Lung (tissue), 12 donors: ENCODE data around the gene OCEL1. TPM values are rescaled to one million over a fixed set of nuclear protein-coding genes. Genes with fewer than 3 reads are reported as not detected.

Experiments
- ATAC-seq: fragments of 200-7000 bp; cut with Tn5 transposase; one replicate; pipeline ENCODE4 v1.9.1; 2020; ENCODE audit warnings: moderate number of reproducible peaks; ENCODE audit not compliant: insufficient read depth, low FRiP score
- DNase-seq, 3 donors: peaks; one replicate each; pipeline ENCODE4 v3.0.0-alpha.2; 2013 to 2017
- H3K27ac ChIP-seq, 2 donors: one replicate each; pipeline ENCODE4 v1.5.1; 2013; ENCODE audit warnings: mild to moderate bottlenecking in 2 of 2, moderate library complexity in 2 of 2, control low read depth in 1 of 2, inconsistent platforms in 1 of 2, low read depth in 1 of 2, low read length in 1 of 2
- H3K27me3 ChIP-seq, 3 donors: one replicate each; pipeline ENCODE4 v1.5.1; 2013; ENCODE audit warnings: low read length in 2 of 3; ENCODE audit not compliant: control insufficient read depth in 3 of 3, insufficient read depth in 3 of 3
- H3K36me3 ChIP-seq, 4 donors: one replicate each; pipeline ENCODE4 v1.5.1; 2013; ENCODE audit warnings: low read length in 4 of 4, mild to moderate bottlenecking in 1 of 4, moderate library complexity in 1 of 4; ENCODE audit not compliant: control insufficient read depth in 4 of 4, insufficient read depth in 4 of 4
- H3K4me1 ChIP-seq, 5 donors: one replicate each; pipeline ENCODE4 v1.5.1; 2013; ENCODE audit warnings: low read length in 5 of 5, mild to moderate bottlenecking in 2 of 5, moderate library complexity in 1 of 5; ENCODE audit not compliant: control insufficient read depth in 5 of 5, insufficient read depth in 5 of 5
- H3K4me3 ChIP-seq: one replicate; pipeline ENCODE4 v1.5.1; 2013; ENCODE audit warnings: mild to moderate bottlenecking, control low read depth, moderate library complexity
- H3K9ac ChIP-seq, 2 donors: one replicate each; pipeline ENCODE4 v1.5.1; 2013; ENCODE audit warnings: low read length in 2 of 2, control low read depth in 1 of 2; ENCODE audit not compliant: insufficient read depth in 1 of 2
- H3K9me3 ChIP-seq, 4 donors: one replicate each; pipeline ENCODE4 v1.5.1; 2013; ENCODE audit warnings: low read length in 3 of 4, mild to moderate bottlenecking in 1 of 4, moderate library complexity in 1 of 4; ENCODE audit not compliant: control insufficient read depth in 4 of 4, insufficient read depth in 3 of 4
- WGBS, 2 donors: extraction: QIAGEN DNeasy Blood & Tissue Kit; methylation state at CpG; one replicate each; pipeline ENCODE4 v1.1.7; 2013; 5-methylcytosine and 5-hydroxymethylcytosine counted together
- polyA plus RNA-seq, 2 donors: library from polyadenylated mRNA; stranded (reverse); fragments of 200-250 nt; gene quantifications; one replicate each; pipeline ENCODE4 v1.2.1, GENCODE V29; 2013
- total RNA-seq, 2 donors: library from RNA; depleted of rRNA in 1 of 2; stranded (reverse); fragments of >200 nt in 1 of 2; gene quantifications; one replicate each; pipeline ENCODE4 v1.2.1, GENCODE V29; 2014 to 2021
- TF ChIP-seq, protein P1 (sequence below): IDR thresholded peaks from 2 replicates; pipeline ENCODE4 v1.5.1; 2012; ENCODE audit warnings: mild to moderate bottlenecking; ENCODE audit errors: control extremely low read depth, extremely low read depth
- donor health status: control.
- donor health status: control.
- donor health status: Bipolar disorder and iron deficiency.
- donor health status: healthy.
- donor health status: DM: yes; HTN: yes; CAD: no.

Gene OCEL1
- total and polyA plus RNA-seq, 4 donors: 9.1 to 39.5 (median 25.3) TPM

DNA sequence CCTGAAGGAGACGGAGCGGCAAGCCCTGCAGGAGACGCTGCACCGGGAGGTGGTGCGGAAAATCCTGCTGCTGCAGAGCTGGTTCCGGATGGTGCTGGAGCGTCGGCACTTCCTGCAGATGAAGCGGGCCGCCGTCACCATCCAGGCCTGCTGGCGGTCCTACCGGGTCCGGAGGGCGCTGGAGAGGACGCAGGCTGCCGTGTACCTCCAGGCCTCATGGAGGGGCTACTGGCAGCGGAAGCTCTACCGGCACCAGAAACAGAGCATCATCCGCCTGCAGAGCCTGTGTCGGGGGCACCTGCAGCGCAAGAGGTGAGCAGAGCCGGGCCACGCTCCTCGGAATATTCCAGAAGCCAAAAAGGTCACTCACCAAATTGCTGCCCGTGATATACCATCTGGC, 33.3 kb upstream of the OCEL1 start:
- no peaks in the 10 kb centered on the region for H3K4me1 ChIP-seq
- no peaks in the 10 kb centered on the region for H3K27me3 ChIP-seq
- H3K27ac ChIP-seq: no peak overlapping the region
- no peak overlapping the region for H3K4me3 ChIP-seq
- WGBS, 2 donors: 98 to 100% methylated on average over 26 of the region's 26 CpGs
- no peak overlapping the region for H3K9ac ChIP-seq
- H3K36me3 ChIP-seq: peaks cover 14 to 72% (median 25%) of the 10 kb centered on the region in 4 donors
- TF ChIP-seq, protein P1, sequence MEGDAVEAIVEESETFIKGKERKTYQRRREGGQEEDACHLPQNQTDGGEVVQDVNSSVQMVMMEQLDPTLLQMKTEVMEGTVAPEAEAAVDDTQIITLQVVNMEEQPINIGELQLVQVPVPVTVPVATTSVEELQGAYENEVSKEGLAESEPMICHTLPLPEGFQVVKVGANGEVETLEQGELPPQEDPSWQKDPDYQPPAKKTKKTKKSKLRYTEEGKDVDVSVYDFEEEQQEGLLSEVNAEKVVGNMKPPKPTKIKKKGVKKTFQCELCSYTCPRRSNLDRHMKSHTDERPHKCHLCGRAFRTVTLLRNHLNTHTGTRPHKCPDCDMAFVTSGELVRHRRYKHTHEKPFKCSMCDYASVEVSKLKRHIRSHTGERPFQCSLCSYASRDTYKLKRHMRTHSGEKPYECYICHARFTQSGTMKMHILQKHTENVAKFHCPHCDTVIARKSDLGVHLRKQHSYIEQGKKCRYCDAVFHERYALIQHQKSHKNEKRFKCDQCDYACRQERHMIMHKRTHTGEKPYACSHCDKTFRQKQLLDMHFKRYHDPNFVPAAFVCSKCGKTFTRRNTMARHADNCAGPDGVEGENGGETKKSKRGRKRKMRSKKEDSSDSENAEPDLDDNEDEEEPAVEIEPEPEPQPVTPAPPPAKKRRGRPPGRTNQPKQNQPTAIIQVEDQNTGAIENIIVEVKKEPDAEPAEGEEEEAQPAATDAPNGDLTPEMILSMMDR: no peak
- no peaks in the 10 kb centered on the region for H3K9me3 ChIP-seq
- DNase-seq (no peak), ATAC-seq (no peak)

DNA sequence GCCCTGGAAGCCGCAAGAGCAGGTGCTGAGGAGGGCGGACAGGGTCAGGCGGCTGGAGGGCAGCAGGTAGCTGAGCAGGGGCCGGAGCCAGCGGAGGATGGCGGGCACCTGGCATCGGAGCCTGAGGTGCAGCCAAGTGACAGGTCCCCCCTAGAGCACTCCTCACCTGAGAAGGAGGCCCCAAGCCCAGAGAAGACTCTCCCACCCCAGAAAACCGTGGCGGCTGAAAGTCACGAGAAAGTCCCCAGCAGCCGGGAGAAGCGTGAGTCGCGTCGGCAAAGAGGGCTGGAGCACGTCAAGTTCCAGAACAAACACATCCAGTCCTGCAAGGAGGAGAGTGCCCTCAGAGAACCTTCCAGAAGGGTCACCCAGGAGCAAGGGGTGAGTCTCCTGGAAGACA, 31.4 kb upstream of the OCEL1 start:
- Histone ChIP-seq H3K27ac (no peak overlapping the region), H3K9me3 (no peaks in the 10 kb centered on the region), H3K4me3 (no peak overlapping the region), H3K9ac (no peak overlapping the region), H3K27me3 (no peaks in the 10 kb centered on the region), H3K36me3 (peaks cover 9 to 66% (median 27%) of the 10 kb centered on the region in 4 donors), H3K4me1 (no peaks in the 10 kb centered on the region)
- ATAC-seq (no peak), DNase-seq (no peak)
- TF ChIP-seq, protein P1: no peak
- WGBS, 2 donors: 96 to 97% methylated on average over 16 of the region's 16 CpGs

DNA sequence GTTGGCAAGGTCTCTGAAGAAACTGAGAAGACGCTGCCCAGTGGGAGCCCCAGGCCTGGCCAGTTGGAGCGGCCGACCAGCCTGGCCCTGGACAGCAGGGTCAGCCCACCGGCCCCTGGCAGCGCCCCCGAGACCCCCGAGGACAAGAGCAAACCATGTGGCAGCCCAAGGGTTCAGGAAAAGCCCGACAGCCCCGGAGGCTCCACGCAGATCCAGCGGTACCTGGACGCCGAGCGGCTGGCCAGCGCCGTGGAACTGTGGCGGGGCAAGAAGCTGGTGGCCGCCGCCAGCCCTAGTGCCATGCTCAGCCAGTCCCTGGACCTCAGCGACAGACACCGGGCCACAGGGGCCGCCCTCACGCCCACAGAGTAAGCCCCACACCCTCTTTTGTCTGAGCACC, 30.9 kb upstream of the OCEL1 start:
- Histone ChIP-seq H3K9me3 (no peaks in the 10 kb centered on the region), H3K4me3 (no peak overlapping the region), H3K4me1 (no peaks in the 10 kb centered on the region), H3K36me3 (peaks cover 9 to 64% (median 28%) of the 10 kb centered on the region in 4 donors), H3K9ac (no peak overlapping the region), H3K27me3 (no peaks in the 10 kb centered on the region), H3K27ac (no peak overlapping the region)
- DNase-seq: no peak
- WGBS, 2 donors: 98% methylated on average over 21 to 23 of the region's 23 CpGs
- TF ChIP-seq, protein P1: no peak
- ATAC-seq: no peak

DNA sequence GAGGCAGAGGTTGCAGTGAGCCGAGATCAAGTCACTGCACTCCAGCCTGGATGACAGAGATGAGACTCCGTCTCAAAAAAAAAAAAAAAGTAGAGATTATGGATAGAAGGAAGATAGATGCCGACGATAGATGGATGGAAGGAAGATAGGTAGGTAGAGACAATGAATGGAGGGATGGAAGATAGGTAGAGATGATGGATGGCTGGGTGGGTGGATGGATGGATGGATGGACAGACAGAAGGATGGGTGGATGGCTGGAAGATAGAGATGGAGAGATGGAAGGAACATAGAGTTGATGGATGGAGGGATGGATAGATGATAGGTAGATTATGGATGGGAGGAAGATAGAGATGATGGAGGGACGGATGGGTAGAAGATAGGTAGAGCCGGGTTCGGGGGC, 29.4 kb upstream of the OCEL1 start:
- Histone ChIP-seq H3K9me3 (no peaks in the 10 kb centered on the region), H3K4me1 (no peaks in the 10 kb centered on the region), H3K4me3 (no peak overlapping the region), H3K27ac (no peak overlapping the region), H3K9ac (no peak overlapping the region), H3K27me3 (no peaks in the 10 kb centered on the region), H3K36me3 (peaks cover 9 to 65% (median 32%) of the 10 kb centered on the region in 4 donors)
- ATAC-seq (no peak), DNase-seq (no peak)
- TF ChIP-seq, protein P1: no peak
- 97 to 99% methylated on average over 7 of the region's 7 CpGs for WGBS, 2 donors
